Measurements from ENCODE around the gene ENDOU.

GRCh38 chr12:47767216-47767724, 42.0 kb upstream of the ENDOU start:
- peak; percentile 83 for TF ChIP-seq CTCF (conservative IDR thresholded peaks at IDR 0.05; ENCODE audit: low read length)
- no peak for TF ChIP-seq EZH2phosphoT487 (IDR thresholded peaks at IDR 0.05; ENCODE audit: borderline replicate concordance)
